Stimulated activated CD8-positive, alpha-beta memory T cell treated with anti-CD3 and anti-CD28 coated beads, Interleukin-15, amount 100 ng/mL, for 48 hours (primary cell): ENCODE results near the gene SLC17A3.

Experiments used
- DNase-seq, 2 donors: peaks; one replicate each; pipeline ENCODE4 v3.0.0-alpha.2; 2020; ENCODE audit warnings: low read depth in 2 of 2

SLC17A3 gene

GRCh38 chr6:25874118-25874517, at the start of gene SLC17A3:
TSS of gene SLC17A3 (minus strand) at chr6:25874243. CDS start at chr6:25868387, 5,856 bp downstream.
- DNase-seq, result no peak

- no peak for DNase-seq
Measured at GRCh38 chr6:25922301-25922700, 48.3 kb upstream of the SLC17A3 start.

- no peak for DNase-seq
Measured at GRCh38 chr6:25921525-25922203, 47.6 kb upstream of the SLC17A3 start.

GRCh38 chr6:25919657-25920056, 45.6 kb upstream of the SLC17A3 start:
- no peak for DNase-seq

GRCh38 chr6:25918083-25918683, 44.1 kb upstream of the SLC17A3 start:
- DNase-seq, result peak in 1 of 2 donors; percentile 3

GRCh38 chr6:25916789-25917490, 42.9 kb upstream of the SLC17A3 start:
- no peak for DNase-seq

- DNase-seq, result no peak
Measured at GRCh38 chr6:25916330-25916729, 42.3 kb upstream of the SLC17A3 start.

- no peak for DNase-seq
Measured at GRCh38 chr6:25913741-25914140, 39.7 kb upstream of the SLC17A3 start.

GRCh38 chr6:25911351-25911750, 37.3 kb upstream of the SLC17A3 start:
- DNase-seq, result no peak

- DNase-seq, result no peak
Measured at GRCh38 chr6:25907475-25908014, 33.5 kb upstream of the SLC17A3 start.

- DNase-seq, result no peak
Measured at GRCh38 chr6:25903467-25904099, 29.5 kb upstream of the SLC17A3 start.

GRCh38 chr6:25902071-25902470, 28.0 kb upstream of the SLC17A3 start:
- DNase-seq, result no peak

- DNase-seq, result no peak
Measured at GRCh38 chr6:25900843-25901242, 26.8 kb upstream of the SLC17A3 start.

GRCh38 chr6:25899580-25900408, 25.8 kb upstream of the SLC17A3 start:
- DNase-seq, result no peak

- DNase-seq, result no peak
Measured at GRCh38 chr6:25899123-25899522, 25.1 kb upstream of the SLC17A3 start.

GRCh38 chr6:25898289-25898977, 24.4 kb upstream of the SLC17A3 start:
- no peak for DNase-seq

GRCh38 chr6:25896252-25896651, 22.2 kb upstream of the SLC17A3 start:
- no peak for DNase-seq

GRCh38 chr6:25895771-25896170, 21.7 kb upstream of the SLC17A3 start:
- DNase-seq, result no peak

GRCh38 chr6:25893778-25894177, 19.7 kb upstream of the SLC17A3 start:
- DNase-seq, result no peak

- DNase-seq, result no peak
Measured at GRCh38 chr6:25892877-25893276, 18.8 kb upstream of the SLC17A3 start.
